ENCODE measurements around the gene ALDH18A1. TPM values are rescaled to one million over a fixed set of nuclear protein-coding genes. Genes with fewer than 3 reads are reported as not detected.

ALDH18A1 gene
- total and polyA plus RNA-seq, 2 of the 8 experiments (the other 6 are each of a cell fraction or from before 2014, with no cell fraction given): 59.6 to 128 TPM

DNA sequence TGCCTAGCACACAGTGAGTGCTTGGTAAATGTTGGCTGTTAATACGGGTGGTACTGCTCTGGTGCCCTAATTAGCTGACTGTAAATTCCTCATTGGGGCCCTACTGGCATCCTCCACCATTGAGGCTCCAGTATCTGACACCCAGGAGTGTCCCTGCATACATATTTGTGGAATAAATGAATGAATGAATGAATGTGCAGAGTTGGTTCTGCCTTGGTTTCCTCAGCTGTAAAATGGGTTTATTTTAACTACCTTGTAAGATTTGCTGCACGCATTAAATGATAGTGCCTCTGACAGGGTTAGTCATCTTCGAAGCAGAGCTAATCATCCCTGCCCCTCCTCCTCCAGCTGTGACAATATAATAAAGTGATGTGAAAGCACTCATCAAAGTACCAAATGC lies 45.8 kb downstream of the ALDH18A1 start:
- no peaks in the 10 kb centered on the region for H3K79me2 ChIP-seq (ENCODE audit: control insufficient read depth in 1 of 2, insufficient read depth in 2 of 2, low read length in 2 of 2)
- H3K27ac ChIP-seq (ENCODE audit: low read depth, low read length): no peak overlapping the region
- no peaks in the 10 kb centered on the region for H3K9me3 ChIP-seq (ENCODE audit: insufficient read depth in 2 of 2, low read depth in 1 of 2, low read length in 1 of 2)
- POLR2A ChIA-PET (ENCODE audit: partially characterized antibody): no interaction called here
- no peak overlapping the region for H3K4me3 ChIP-seq (ENCODE audit: extremely low read depth in 1 of 4, insufficient read depth in 2 of 4, low read depth in 3 of 4, low read length in 4 of 4)
- H4K91ac ChIP-seq (replicated peaks; ENCODE audit: insufficient read length, low read length): no peak overlapping the region
- no peak overlapping the region for H2BK15ac ChIP-seq (ENCODE audit: low read length)
- no peak overlapping the region for H3K4me2 ChIP-seq (ENCODE audit: insufficient read depth in 1 of 2, low read depth in 2 of 2, low read length in 2 of 2)
- H3K4me1 ChIP-seq (replicated peaks in 1 of 4; ENCODE audit: control insufficient read depth in 3 of 4, insufficient read depth in 4 of 4, low read length in 3 of 4): no peaks in the 10 kb centered on the region
- CTCF ChIA-PET (ENCODE audit: partially characterized antibody): interaction anchor here (0.6 to 3.9 kb wide), 4 partner anchors 9 to 236 kb away, joined by 3 to 16 read pairs (median 6); no protein-coding TSS in a partner anchor
- no peak overlapping the region for H2BK5ac ChIP-seq (ENCODE audit: low read depth, low read length)
- no peak for FAIRE-seq
- no peak overlapping the region for H3K56ac ChIP-seq (replicated peaks; ENCODE audit: insufficient read length, low read depth, low read length)
- H3K79me1 ChIP-seq (ENCODE audit: low read depth, low read length): no peaks in the 10 kb centered on the region
- peaks cover 40 to 79% (median 63%) of the 10 kb centered on the region in 4 experiments for H3K36me3 ChIP-seq (ENCODE audit: control insufficient read depth in 2 of 4, insufficient read depth in 4 of 4, low read length in 3 of 4)
- H4K20me1 ChIP-seq (replicated peaks in 1 of 2; ENCODE audit: control insufficient read depth in 1 of 2, insufficient read depth in 2 of 2, low read length in 2 of 2): peaks cover 0 to 2% of the 10 kb centered on the region in 2 experiments
- H2BK120ac ChIP-seq (replicated peaks; ENCODE audit: low read depth, low read length): no peak overlapping the region
- H3K27me3 ChIP-seq (replicated peaks in 1 of 4; ENCODE audit: control insufficient read depth in 3 of 4, extremely low read depth in 1 of 4, insufficient read depth in 3 of 4, low read length in 3 of 4): no peaks in the 10 kb centered on the region
- TF ChIP-seq BACH1 (IDR thresholded peaks at IDR 0.05; ENCODE audit: low read length): no peak
- H3K4ac ChIP-seq (replicated peaks; ENCODE audit: insufficient read length, low read depth, low read length): no peak overlapping the region
- H2AFZ ChIP-seq (ENCODE audit: low read length): no peak overlapping the region
- H4K8ac ChIP-seq (ENCODE audit: extremely low read depth, insufficient read depth, low read length): no peak overlapping the region
- no peak overlapping the region for H2BK12ac ChIP-seq (ENCODE audit: low read depth, low read length)
- no peak overlapping the region for H3K9ac ChIP-seq (replicated peaks in 1 of 4; ENCODE audit: extremely low read depth in 1 of 4, low read depth in 3 of 4, low read length in 3 of 4)
- 92% methylated on average over 3 of the region's 3 CpGs; no CpG with 5 or more reads in 1 of the 2 experiments for WGBS, 2 experiments (ENCODE audit: extremely low coverage in 1 of 2, insufficient coverage in 1 of 2, insufficient read length in 1 of 2, insufficient replicate concordance in 2 of 2, low coverage in 1 of 2, low lambda C conversion rate in 2 of 2, missing lambda C conversion rate in 1 of 2)
- H2BK20ac ChIP-seq (ENCODE audit: low read length): no peak overlapping the region
- H3K14ac ChIP-seq (ENCODE audit: insufficient read length): no peak overlapping the region
- H2AK5ac ChIP-seq (ENCODE audit: low read depth, low read length): no peak overlapping the region
- H4K5ac ChIP-seq (ENCODE audit: insufficient read length, low read depth, low read length): no peak overlapping the region
- no peak for DNase-seq (ENCODE audit: low read depth in 1 of 2, low spot score in 2 of 2)
- H3K23me2 ChIP-seq (ENCODE audit: low read depth, low read length): no peaks in the 10 kb centered on the region
- H3K23ac ChIP-seq (ENCODE audit: insufficient read length): no peak overlapping the region
- no peak overlapping the region for H3K18ac ChIP-seq (ENCODE audit: extremely low read depth, low read length)

Data from H1 (cell line).